Prostate gland (tissue), 2 donors: ENCODE data around the gene ZMYND8. TPM values are rescaled to one million over a fixed set of nuclear protein-coding genes. Genes with fewer than 3 reads are reported as not detected.

Experiments
- DNase-seq: peaks from one replicate; pipeline ENCODE4 v3.0.0-alpha.2; 2019; ENCODE audit warnings: low spot score
- H3K27ac ChIP-seq, 2 donors: fragments of 200-600 bp; sonication (generic); 2 replicates each; pipeline ENCODE4 v1.5.1; 2017 to 2019
- H3K27me3 ChIP-seq: fragments of 200-600 bp; sonication (generic); replicated peaks from 2 replicates; pipeline ENCODE4 v1.5.1; 2019; ENCODE audit not compliant: insufficient read depth
- H3K36me3 ChIP-seq, 2 donors: fragments of 200-600 bp; sonication (generic); 1 replicate in 1 of 2; 2 replicates in 1 of 2; pipeline versions ENCODE4 v1.5.1 to v1.8.1; 2017 to 2019
- H3K4me1 ChIP-seq: fragments of 200-600 bp; sonication (generic); replicated peaks from 2 replicates; pipeline ENCODE4 v1.5.1; 2019
- H3K4me3 ChIP-seq, 2 donors: fragments of 200-600 bp; sonication (generic); 2 replicates each; pipeline ENCODE4 v1.5.1; 2017 to 2019
- H3K9me3 ChIP-seq: fragments of 200-600 bp; sonication (generic); 2 replicates; pipeline ENCODE4 v1.5.1; 2017
- POLR2A ChIP-seq: fragments of 450-650 bp; IDR thresholded peaks from one replicate; pipeline ENCODE4 v1.6.1; 2016; ENCODE audit warnings: antibody characterized with exemption, mild to moderate bottlenecking
- POLR2AphosphoS5 ChIP-seq: sonication (generic); formaldehyde crosslinking; IDR thresholded peaks from one replicate; pipeline ENCODE4 v1.6.1; 2017; ENCODE audit warnings: antibody characterized with exemption
- WGBS: methylation state at CpG from one replicate; pipeline ENCODE4 v1.1.5; 2018; 5-methylcytosine and 5-hydroxymethylcytosine counted together
- intact Hi-C: fragments of 100-400 bp; cut with DNase I; formaldehyde crosslinking; loops from one replicate; pipeline ENCODE4 v1.14.2; 2022
- total RNA-seq, 2 donors: library from RNA; depleted of rRNA; stranded (reverse); fragments of >200 nt; gene quantifications; one replicate each; pipeline ENCODE4 v1.1.0, GENCODE V29; 2016
- TF ChIP-seq, protein P1 (sequence below), 4 experiments: fragments of 200-600 bp in 2 of 4; fragments of 450-650 bp in 2 of 4; sonication (generic) in 2 of 4; IDR thresholded peaks; 1 replicate in 3 of 4; 2 replicates in 1 of 4; pipeline ENCODE4 v1.5.1; 2016 to 2019; ENCODE audit warnings: antibody characterized with exemption in 4 of 4, mild to moderate bottlenecking in 2 of 4, moderate library complexity in 2 of 4

ZMYND8 gene
- total RNA-seq, 2 donors from 2014 or later, result 19.9 to 70.9 TPM

DNA sequence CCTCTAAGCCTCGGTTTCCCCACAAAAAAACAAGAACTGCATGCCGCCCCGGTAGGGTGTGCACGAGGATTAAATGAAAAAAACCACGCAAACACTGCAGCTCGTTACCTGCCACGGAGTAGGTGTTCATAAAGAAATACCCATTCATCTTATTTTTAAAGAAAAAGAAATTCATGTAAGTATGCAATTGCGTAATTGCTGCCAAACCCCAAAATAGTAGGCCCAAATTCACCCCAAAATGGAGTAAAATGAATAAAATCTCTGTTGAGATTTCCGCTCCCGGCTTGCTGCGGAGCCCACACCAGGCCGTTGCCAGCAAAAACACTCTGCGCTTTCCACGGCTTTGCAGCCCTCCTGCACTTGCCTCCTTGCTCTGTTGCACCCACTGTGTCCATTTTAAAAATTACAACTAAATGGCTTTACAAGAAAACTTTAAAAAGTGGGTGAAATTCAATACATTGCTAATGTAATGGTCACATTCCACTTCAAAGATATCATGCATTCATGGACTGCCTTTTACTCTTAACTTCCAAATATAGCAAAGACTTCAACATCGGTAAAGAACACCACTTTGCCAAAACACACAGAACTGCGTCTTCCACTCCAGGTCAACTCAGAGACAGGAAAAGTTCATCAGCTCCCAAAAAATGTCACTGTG lies 125.0 kb downstream of the ZMYND8 start:
- Histone ChIP-seq H3K27ac (no peak overlapping the region), H3K27me3 (no peaks in the 10 kb centered on the region), H3K36me3 (no peaks in the 10 kb centered on the region), H3K9me3 (no peaks in the 10 kb centered on the region), H3K4me3 (no peak overlapping the region), H3K4me1 (no peaks in the 10 kb centered on the region)
- TF ChIP-seq, protein P1, sequence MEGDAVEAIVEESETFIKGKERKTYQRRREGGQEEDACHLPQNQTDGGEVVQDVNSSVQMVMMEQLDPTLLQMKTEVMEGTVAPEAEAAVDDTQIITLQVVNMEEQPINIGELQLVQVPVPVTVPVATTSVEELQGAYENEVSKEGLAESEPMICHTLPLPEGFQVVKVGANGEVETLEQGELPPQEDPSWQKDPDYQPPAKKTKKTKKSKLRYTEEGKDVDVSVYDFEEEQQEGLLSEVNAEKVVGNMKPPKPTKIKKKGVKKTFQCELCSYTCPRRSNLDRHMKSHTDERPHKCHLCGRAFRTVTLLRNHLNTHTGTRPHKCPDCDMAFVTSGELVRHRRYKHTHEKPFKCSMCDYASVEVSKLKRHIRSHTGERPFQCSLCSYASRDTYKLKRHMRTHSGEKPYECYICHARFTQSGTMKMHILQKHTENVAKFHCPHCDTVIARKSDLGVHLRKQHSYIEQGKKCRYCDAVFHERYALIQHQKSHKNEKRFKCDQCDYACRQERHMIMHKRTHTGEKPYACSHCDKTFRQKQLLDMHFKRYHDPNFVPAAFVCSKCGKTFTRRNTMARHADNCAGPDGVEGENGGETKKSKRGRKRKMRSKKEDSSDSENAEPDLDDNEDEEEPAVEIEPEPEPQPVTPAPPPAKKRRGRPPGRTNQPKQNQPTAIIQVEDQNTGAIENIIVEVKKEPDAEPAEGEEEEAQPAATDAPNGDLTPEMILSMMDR (IDR thresholded peaks at IDR 0.05), result no peak
- TF ChIP-seq POLR2A (no peak), POLR2AphosphoS5 (no peak)
- 71% methylated on average over 16 of the region's 16 CpGs for WGBS
- no peak for DNase-seq
- intact Hi-C loops, result no loop called here

DNA sequence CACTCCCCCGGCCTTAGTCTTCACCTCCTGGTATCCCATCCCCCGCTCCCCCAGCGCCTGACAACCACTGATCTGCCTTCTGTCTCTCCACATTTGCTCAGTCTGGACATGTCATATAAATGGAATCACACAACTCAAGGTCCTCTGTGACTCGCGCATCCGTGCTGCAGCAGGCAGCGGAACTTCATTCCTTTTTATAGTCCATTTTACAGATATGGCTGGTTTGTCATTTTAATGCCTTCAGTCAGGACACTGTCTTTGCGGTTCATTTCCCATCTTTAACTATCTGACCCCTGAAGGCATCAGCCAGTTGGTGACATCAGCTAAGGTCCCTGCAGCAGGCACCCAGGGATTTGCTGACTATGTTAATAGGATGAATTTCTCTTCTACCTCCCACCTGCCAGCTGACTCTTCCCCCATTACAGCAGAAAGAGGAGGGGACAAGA lies 125.7 kb downstream of the ZMYND8 start:
- WGBS, result 83% methylated on average over 8 of the region's 8 CpGs
- H3K36me3 ChIP-seq, result no peaks in the 10 kb centered on the region
- no peak for DNase-seq

DNA sequence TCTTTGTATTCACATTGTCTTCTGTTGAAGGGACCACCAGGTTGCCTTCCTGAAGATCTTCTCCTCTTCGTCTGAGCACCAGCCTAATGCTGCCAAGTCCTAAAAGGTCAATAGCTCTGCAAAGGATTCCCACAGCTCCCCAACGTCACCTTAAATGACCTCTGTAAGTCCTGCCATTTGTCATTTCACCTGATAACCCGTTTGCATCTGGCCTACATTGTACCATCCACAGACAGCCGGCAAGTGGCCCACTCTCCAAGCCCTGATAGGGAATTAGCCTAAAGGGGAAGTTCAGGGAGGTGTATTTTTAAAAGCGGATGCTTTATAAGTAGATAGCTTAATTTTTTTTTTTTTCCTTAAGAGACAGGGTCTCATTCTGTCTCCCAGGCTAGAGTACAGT lies 127.8 kb downstream of the ZMYND8 start:
- Histone ChIP-seq H3K27me3 (no peaks in the 10 kb centered on the region), H3K27ac (no peak overlapping the region), H3K4me1 (no peaks in the 10 kb centered on the region), H3K9me3 (no peaks in the 10 kb centered on the region), H3K36me3 (peaks cover 0 to 4% of the 10 kb centered on the region in 2 donors), H3K4me3 (no peak overlapping the region)
- TF ChIP-seq POLR2AphosphoS5 (no peak), POLR2A (no peak)
- TF ChIP-seq, protein P1 (IDR thresholded peaks at IDR 0.05), result no peak
- DNase-seq, result no peak
- whole genome bisulfite sequencing, result 89% methylated on average over 5 of the region's 5 CpGs
- intact Hi-C loops, result no loop called here

More for the DNA sequence above, 125.7 kb downstream of the ZMYND8 start:
- TF ChIP-seq POLR2A, result no peak
- no peak for TF ChIP-seq POLR2AphosphoS5
- TF ChIP-seq, protein P1 (IDR thresholded peaks at IDR 0.05), result no peak
- Histone ChIP-seq H3K27ac (no peak overlapping the region), H3K9me3 (no peaks in the 10 kb centered on the region), H3K4me1 (no peaks in the 10 kb centered on the region), H3K27me3 (no peaks in the 10 kb centered on the region), H3K4me3 (no peak overlapping the region)
- intact Hi-C loops, result no loop called here

DNA sequence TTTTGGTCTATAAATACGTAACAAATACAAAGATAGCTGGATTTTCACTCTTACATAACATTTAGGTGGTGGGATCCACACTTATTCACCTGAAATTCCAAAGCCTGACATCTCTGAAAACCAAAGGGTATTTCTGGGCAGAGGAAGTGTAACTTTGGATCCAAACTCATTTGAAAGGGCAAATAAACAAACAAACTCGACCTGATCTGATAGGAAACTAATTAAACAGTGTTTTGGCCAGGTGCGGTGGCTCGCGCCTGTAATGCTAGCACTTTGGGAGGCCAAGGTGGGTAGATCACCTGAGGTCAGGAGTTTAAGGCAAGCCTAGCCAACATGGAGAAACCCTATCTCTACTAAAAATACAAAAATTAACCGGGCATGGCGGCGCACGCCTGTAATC lies 128.9 kb downstream of the ZMYND8 start:
- H3K4me3 ChIP-seq, result no peak overlapping the region
- no peaks in the 10 kb centered on the region for H3K4me1 ChIP-seq
- DNase-seq, result no peak
- WGBS, result 90% methylated on average over 9 of the region's 9 CpGs
- TF ChIP-seq POLR2AphosphoS5, result no peak
- TF ChIP-seq, protein P1 (IDR thresholded peaks at IDR 0.05), result no peak
- H3K36me3 ChIP-seq, result peaks cover 0 to 4% of the 10 kb centered on the region in 2 donors
- no peaks in the 10 kb centered on the region for H3K27me3 ChIP-seq
- H3K27ac ChIP-seq, result no peak overlapping the region
- H3K9me3 ChIP-seq, result no peaks in the 10 kb centered on the region
- intact Hi-C loops, result no loop called here

DNA sequence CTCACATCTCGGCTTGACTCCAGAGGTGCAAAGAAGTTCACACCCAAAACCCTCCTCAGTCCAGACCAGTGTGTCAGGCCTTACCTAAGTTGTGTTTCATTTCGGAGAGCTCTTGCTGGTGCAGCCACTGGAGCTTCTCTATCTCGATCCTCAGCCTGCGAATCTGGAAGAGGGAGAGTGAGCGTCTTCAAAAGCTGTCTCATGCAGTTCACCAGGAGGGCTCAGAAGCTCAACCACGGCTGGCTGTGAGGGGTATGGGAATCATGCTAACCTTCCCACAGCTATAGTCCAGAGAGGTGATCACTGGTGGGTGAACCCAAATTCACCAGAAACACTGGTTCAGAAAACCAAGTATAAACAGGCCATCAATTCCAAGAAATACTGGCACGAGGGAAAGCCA lies 129.4 kb downstream of the ZMYND8 start:
- Histone ChIP-seq H3K9me3 (no peaks in the 10 kb centered on the region), H3K36me3 (peaks cover 0 to 4% of the 10 kb centered on the region in 2 donors), H3K27ac (no peak overlapping the region), H3K4me3 (no peak overlapping the region), H3K27me3 (no peaks in the 10 kb centered on the region), H3K4me1 (no peaks in the 10 kb centered on the region)
- intact Hi-C loops, result no loop called here
- no peak for TF ChIP-seq POLR2A
- no peak for TF ChIP-seq POLR2AphosphoS5
- TF ChIP-seq, protein P1 (IDR thresholded peaks at IDR 0.05), result no peak
- 85% methylated on average over 7 of the region's 7 CpGs for WGBS
- no peak for DNase-seq
